Chondrocyte (in vitro differentiated cells): Measurements from ENCODE around the gene PYGB. TPM values are rescaled to one million over a fixed set of nuclear protein-coding genes. Genes with fewer than 3 reads are reported as not detected.
"Not testable (repeated sequence)": the region's sequence is repeated elsewhere in the genome, so short reads cannot be mapped to it uniquely, and the experiment has no call there.

Source experiments
- DNase-seq: peaks from one replicate; pipeline ENCODE4 v3.0.0; 2021; ENCODE audit warnings: mixed read lengths, low spot score
- H3K27ac Mint-ChIP-seq: one replicate; pipeline ENCODE4 v1.8.0; 2021; ENCODE audit warnings: mild to moderate bottlenecking, moderate library complexity, mixed read lengths; ENCODE audit not compliant: unreplicated experiment
- H3K27me3 Mint-ChIP-seq: 2 replicates; pipeline ENCODE4 v1.8.0; 2021; ENCODE audit warnings: low read depth, mixed read lengths
- H3K36me3 Mint-ChIP-seq: 2 replicates; pipeline ENCODE4 v1.8.0; 2021; ENCODE audit warnings: low read depth, mixed read lengths
- H3K4me1 Mint-ChIP-seq: 2 replicates; pipeline ENCODE4 v1.8.0; 2021; ENCODE audit warnings: low read depth, mild to moderate bottlenecking, mixed read lengths
- H3K4me3 Mint-ChIP-seq: one replicate; pipeline ENCODE4 v1.8.0; 2021; ENCODE audit warnings: mild to moderate bottlenecking, moderate library complexity, mixed read lengths; ENCODE audit not compliant: unreplicated experiment
- H3K9me3 Mint-ChIP-seq: 2 replicates; pipeline ENCODE4 v1.8.0; 2021; ENCODE audit warnings: low read depth, mixed read lengths
- total RNA-seq: library from RNA; stranded (reverse); gene quantifications from 3 replicates; pipeline ENCODE4 v1.2.1, GENCODE V29; 2021
- TF ChIP-seq, protein P1 (sequence below): fragments of 200-600 bp; sonication (generic); IDR thresholded peaks from 2 replicates; pipeline ENCODE4 v1.5.0; 2021; ENCODE audit warnings: antibody characterized with exemption, mild to moderate bottlenecking, moderate library complexity

The PYGB gene
- total RNA-seq, 1 donor from 2014 or later = 171 TPM

DNA sequence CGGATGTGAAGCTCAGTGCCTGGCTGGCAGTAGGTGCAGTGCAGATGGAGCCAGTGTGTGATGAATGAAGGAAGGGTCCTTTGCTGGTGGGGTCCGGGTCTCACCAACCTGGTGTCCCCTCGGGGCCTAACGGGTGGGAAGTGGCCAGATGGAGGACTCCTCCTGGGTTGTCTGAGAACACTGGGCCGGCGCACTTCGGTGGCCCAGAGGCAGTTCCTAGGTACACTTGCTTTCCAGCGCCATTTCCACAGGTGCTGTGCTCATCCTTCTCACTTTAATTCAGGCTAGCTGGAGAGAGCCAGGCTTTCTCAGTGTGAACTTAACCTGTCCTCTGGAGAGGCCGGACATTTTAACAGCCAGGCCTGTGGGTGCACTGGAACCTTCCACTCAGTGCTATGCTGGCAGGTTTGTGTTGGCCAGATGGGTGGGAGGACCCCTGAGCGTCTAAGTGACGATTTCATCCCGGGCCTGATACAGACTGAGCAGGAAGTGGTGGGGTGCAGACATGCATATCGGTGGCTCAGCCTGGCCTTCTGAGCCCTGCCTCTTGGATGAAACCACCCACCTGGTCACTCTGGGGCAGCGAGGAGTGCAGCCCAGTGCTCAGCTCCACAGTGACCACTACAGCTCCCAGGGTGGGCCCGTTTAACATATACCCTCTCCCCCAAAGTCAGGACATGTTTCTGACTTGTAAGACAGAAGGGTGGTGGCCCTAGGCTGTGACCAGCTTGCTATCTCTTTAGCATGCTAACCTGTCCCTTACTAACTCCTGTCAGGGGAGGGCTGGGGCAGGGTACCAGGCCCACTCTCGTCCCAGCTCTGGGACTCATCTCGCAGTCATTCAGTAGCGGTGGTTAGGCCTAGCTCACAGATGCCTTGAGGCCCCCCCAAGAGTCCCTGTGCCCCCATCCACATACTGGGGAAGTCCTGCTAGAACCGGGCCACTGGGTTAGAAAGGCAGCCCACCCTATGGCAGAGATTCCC, 8.2 kb upstream of the PYGB start:
- H3K9me3 Mint-ChIP-seq = peaks cover 4% of the 10 kb centered on the region

DNA sequence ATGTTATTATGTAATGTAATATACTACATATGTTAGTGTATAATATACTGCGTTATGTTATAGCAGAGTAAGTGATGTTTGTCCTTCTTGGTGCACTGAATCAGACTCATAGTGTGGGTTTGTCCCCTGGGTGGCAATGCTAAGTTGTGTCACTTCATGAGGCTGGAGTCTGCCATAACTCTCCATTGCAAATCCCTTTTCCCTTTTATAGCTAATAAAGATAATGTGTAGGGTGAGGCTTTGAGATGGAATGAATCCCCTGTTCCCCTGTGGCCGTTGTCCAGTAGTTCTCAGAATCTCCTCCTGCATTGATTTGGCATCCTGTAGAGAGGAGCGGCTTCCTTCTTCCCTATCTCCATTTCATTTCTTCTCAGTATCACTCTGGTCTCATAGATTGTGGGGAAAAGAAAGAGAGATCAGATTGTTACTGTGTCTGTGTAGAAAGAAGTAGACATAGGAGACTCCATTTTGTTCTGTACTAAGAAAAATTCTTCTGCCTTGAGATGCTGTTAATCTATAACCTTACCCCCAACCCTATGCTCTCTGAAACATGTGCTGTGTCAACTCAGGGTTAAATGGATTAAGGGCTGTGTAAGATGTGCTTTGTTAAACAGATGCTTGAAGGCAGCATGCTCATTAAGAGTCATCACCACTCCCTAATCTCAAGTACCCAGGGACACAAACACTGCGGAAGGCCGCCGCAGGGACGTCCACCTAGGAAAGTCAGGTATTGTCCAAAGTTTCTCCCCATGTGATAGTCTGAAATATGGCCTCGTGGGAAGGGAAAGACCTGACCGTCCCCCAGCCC, 6.8 kb upstream of the PYGB start:
- H3K4me3 Mint-ChIP-seq, H3K9me3 Mint-ChIP-seq, H3K27me3 Mint-ChIP-seq, H3K36me3 Mint-ChIP-seq, DNase-seq: not testable (repeated sequence)
- Mint-ChIP-seq H3K4me1 (peaks cover 57% of the 10 kb centered on the region), H3K27ac (peak overlapping the region; percentile 65)

More for the DNA sequence above, 8.2 kb upstream of the PYGB start:
- no peak overlapping the region for H3K4me3 Mint-ChIP-seq
- no peaks in the 10 kb centered on the region for H3K27me3 Mint-ChIP-seq
- TF ChIP-seq, protein P1, sequence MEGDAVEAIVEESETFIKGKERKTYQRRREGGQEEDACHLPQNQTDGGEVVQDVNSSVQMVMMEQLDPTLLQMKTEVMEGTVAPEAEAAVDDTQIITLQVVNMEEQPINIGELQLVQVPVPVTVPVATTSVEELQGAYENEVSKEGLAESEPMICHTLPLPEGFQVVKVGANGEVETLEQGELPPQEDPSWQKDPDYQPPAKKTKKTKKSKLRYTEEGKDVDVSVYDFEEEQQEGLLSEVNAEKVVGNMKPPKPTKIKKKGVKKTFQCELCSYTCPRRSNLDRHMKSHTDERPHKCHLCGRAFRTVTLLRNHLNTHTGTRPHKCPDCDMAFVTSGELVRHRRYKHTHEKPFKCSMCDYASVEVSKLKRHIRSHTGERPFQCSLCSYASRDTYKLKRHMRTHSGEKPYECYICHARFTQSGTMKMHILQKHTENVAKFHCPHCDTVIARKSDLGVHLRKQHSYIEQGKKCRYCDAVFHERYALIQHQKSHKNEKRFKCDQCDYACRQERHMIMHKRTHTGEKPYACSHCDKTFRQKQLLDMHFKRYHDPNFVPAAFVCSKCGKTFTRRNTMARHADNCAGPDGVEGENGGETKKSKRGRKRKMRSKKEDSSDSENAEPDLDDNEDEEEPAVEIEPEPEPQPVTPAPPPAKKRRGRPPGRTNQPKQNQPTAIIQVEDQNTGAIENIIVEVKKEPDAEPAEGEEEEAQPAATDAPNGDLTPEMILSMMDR = no peak
- H3K27ac Mint-ChIP-seq = peak overlapping the region; percentile 98
- peaks cover 68% of the 10 kb centered on the region for H3K4me1 Mint-ChIP-seq
- H3K36me3 Mint-ChIP-seq = no peaks in the 10 kb centered on the region
- DNase-seq = no peak

- Mint-ChIP-seq H3K4me1 (peaks cover 57% of the 10 kb centered on the region), H3K27ac (peak overlapping the region; percentile 36)
- not testable (repeated sequence) for H3K9me3 Mint-ChIP-seq, DNase-seq, H3K4me3 Mint-ChIP-seq, H3K36me3 Mint-ChIP-seq, H3K27me3 Mint-ChIP-seq
Measured at GRCh38 chr20:25241659-25241955, 6.3 kb upstream of the PYGB start.

DNA sequence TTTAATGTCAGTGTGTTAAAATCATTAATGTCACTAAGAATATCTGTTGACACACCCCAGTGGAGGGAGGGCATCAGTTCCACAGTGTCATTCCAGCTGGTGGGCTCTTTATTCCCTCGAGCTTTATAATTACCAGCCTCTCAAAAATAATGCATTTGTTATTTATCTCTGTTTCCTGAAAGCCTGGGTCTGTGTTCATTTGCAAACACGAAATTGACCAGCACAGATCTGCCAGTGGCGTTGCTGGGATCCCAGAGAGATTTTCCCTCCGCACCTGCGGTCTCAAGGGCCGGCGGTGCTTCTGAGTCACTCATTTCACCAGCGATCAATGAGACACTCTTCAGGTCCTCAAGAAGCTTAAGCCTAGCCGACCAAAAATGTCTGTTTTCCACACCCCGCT, 5.7 kb upstream of the PYGB start:
- no peak overlapping the region for H3K4me3 Mint-ChIP-seq
- H3K27ac Mint-ChIP-seq = no peak overlapping the region
- H3K9me3 Mint-ChIP-seq = peaks cover 4% of the 10 kb centered on the region
- H3K36me3 Mint-ChIP-seq = no peaks in the 10 kb centered on the region
- H3K4me1 Mint-ChIP-seq = peaks cover 57% of the 10 kb centered on the region
- no peaks in the 10 kb centered on the region for H3K27me3 Mint-ChIP-seq
- DNase-seq = no peak
- TF ChIP-seq, protein P1 = no peak

DNA sequence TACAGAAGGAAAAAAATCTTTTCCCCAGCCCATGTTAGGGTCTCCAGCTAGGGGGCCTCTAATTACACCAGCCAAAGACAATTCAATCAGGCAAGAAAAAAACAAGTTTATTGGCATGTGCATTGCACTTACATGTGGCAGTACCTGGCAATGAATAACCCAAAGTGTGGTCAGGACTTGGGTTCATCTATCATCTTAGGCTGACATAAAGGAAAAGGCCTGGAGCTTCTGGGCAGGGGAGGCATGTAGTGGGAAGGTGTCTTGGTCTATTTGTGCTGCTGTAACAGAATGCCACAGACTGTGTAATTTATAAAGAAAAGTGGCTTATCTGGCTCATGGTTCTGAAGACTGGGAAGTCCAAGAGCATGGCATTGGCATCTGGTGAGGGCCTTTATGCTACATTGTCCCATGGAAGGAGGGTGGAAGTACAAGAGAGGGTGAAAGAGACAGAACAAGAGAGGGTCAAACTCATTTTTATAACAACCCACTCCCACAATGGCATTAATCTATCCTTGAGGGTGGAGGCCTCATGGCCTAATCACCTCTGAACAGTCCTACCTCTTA, 4.4 kb upstream of the PYGB start:
- Mint-ChIP-seq H3K36me3 (no peaks in the 10 kb centered on the region), H3K27ac (no peak overlapping the region), H3K4me1 (peaks cover 46% of the 10 kb centered on the region), H3K4me3 (no peak overlapping the region), H3K9me3 (peaks cover 4% of the 10 kb centered on the region), H3K27me3 (no peaks in the 10 kb centered on the region)
- no peak for DNase-seq
- TF ChIP-seq, protein P1 = no peak

GRCh38 chr20:25244976-25245375, 2.9 kb upstream of the PYGB start:
- DNase-seq = no peak
- Mint-ChIP-seq H3K36me3 (no peaks in the 10 kb centered on the region), H3K4me1 (peaks cover 46% of the 10 kb centered on the region), H3K27me3 (no peaks in the 10 kb centered on the region), H3K9me3 (peaks cover 4% of the 10 kb centered on the region), H3K27ac (no peak overlapping the region), H3K4me3 (no peak overlapping the region)
- TF ChIP-seq, protein P1 = no peak
